Fibroblast of lung (primary cell): Measurements from ENCODE around the gene XPNPEP2.

Experiments used
- CTCF ChIP-seq, 2 donors: IDR thresholded peaks in 1 of 2; conservative IDR thresholded peaks in 1 of 2; 1 replicate in 1 of 2; 2 replicates in 1 of 2; pipeline ENCODE4 v1.5.1; 2011 to 2012; ENCODE audit warnings: low read length in 2 of 2, control low read depth in 1 of 2, inconsistent platforms in 1 of 2, low read depth in 1 of 2, mild to moderate bottlenecking in 1 of 2
- EZH2 ChIP-seq: IDR thresholded peaks from 2 replicates; pipeline ENCODE4 v1.5.1; 2012; ENCODE audit warnings: low read length, control low read depth, mild to moderate bottlenecking; ENCODE audit errors: missing control alignments

- TF ChIP-seq CTCF (conservative IDR thresholded peaks at IDR 0.05 in 1 of 2, IDR thresholded peaks at IDR 0.05 in 1 of 2; ENCODE audit: low read depth in 1 of 2, low read length in 2 of 2) (no peak), EZH2 (no peak)
Observed at GRCh38 chrX:129704491-129704890, 34.3 kb upstream of the XPNPEP2 start.
